Ishikawa (cell line): Measurements from ENCODE around the gene MDFI.

ENCODE experiments used
- CEBPB ChIP-seq: IDR thresholded peaks from 2 replicates; pipeline ENCODE4 v1.6.1; 2012
- CREB1 ChIP-seq: IDR thresholded peaks from 2 replicates; pipeline ENCODE4 v1.6.1; 2012; ENCODE audit warnings: low read depth
- EGR1 ChIP-seq: IDR thresholded peaks from 2 replicates; pipeline ENCODE4 v1.6.1; 2012
- EP300 ChIP-seq: IDR thresholded peaks from 2 replicates; pipeline ENCODE4 v1.6.1; 2012; ENCODE audit warnings: borderline replicate concordance
- RAD21 ChIP-seq: IDR thresholded peaks from 2 replicates; pipeline ENCODE4 v1.6.1; 2012; ENCODE audit warnings: low read depth
- TAF1 ChIP-seq: IDR thresholded peaks from 2 replicates; pipeline ENCODE4 v1.6.1; 2012; ENCODE audit warnings: low read depth, mild to moderate bottlenecking
- TEAD4 ChIP-seq: IDR thresholded peaks from 2 replicates; pipeline ENCODE4 v1.6.1; 2012
- USF1 ChIP-seq: IDR thresholded peaks from 2 replicates; pipeline ENCODE4 v1.6.1; 2012
- YY1 ChIP-seq: IDR thresholded peaks from 2 replicates; pipeline ENCODE4 v1.6.1; 2012; ENCODE audit warnings: low read depth
- TF ChIP-seq, protein P1 (sequence below): IDR thresholded peaks from 2 replicates; pipeline ENCODE4 v1.6.1; 2012
- TF ChIP-seq, protein P2 (sequence below): IDR thresholded peaks from 2 replicates; pipeline ENCODE4 v1.6.1; 2012; ENCODE audit warnings: low read depth, mild to moderate bottlenecking

- TF ChIP-seq CREB1 (no peak), TAF1 (no peak), RAD21 (no peak), CEBPB (no peak), YY1 (no peak), USF1 (no peak), TEAD4 (no peak), EP300 (no peak), EGR1 (no peak)
- TF ChIP-seq, protein P1, sequence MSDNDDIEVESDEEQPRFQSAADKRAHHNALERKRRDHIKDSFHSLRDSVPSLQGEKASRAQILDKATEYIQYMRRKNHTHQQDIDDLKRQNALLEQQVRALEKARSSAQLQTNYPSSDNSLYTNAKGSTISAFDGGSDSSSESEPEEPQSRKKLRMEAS, result no peak
- TF ChIP-seq, protein P2, sequence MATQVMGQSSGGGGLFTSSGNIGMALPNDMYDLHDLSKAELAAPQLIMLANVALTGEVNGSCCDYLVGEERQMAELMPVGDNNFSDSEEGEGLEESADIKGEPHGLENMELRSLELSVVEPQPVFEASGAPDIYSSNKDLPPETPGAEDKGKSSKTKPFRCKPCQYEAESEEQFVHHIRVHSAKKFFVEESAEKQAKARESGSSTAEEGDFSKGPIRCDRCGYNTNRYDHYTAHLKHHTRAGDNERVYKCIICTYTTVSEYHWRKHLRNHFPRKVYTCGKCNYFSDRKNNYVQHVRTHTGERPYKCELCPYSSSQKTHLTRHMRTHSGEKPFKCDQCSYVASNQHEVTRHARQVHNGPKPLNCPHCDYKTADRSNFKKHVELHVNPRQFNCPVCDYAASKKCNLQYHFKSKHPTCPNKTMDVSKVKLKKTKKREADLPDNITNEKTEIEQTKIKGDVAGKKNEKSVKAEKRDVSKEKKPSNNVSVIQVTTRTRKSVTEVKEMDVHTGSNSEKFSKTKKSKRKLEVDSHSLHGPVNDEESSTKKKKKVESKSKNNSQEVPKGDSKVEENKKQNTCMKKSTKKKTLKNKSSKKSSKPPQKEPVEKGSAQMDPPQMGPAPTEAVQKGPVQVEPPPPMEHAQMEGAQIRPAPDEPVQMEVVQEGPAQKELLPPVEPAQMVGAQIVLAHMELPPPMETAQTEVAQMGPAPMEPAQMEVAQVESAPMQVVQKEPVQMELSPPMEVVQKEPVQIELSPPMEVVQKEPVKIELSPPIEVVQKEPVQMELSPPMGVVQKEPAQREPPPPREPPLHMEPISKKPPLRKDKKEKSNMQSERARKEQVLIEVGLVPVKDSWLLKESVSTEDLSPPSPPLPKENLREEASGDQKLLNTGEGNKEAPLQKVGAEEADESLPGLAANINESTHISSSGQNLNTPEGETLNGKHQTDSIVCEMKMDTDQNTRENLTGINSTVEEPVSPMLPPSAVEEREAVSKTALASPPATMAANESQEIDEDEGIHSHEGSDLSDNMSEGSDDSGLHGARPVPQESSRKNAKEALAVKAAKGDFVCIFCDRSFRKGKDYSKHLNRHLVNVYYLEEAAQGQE, result no peak
These were observed 15.9 kb upstream of the MDFI start for GRCh38 chr6:41622206-41622988.
